ENCODE data around the gene CDC42SE2.

The CDC42SE2 gene

DNA sequence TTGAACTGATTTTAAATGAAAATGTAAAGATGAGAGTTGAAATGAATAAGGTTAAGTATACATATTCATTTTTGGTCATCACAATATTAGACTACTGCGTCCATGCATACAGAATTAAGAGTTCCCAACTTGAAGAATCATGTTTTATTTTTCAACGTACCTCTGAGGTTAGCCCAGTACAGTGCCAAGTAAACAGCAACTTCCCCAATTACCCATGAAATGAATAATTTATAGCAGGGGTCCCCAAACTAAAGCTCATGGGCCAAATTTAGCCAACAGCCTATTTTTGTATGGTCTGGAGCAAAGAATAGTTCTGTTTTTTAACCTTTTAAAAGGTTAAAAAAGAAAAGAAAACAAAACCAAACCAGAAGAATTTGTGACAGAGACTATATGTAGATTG lies 167.9 kb downstream of the CDC42SE2 start:
- Histone ChIP-seq H3K36me3 (ENCODE audit: control insufficient read depth in 5 of 5, insufficient read depth in 5 of 5, low read length in 5 of 5) (peaks cover 15 to 56% (median 29%) of the 10 kb centered on the region in 5 donors), H3K4me3 (ENCODE audit: low read depth in 1 of 5, low read length in 5 of 5) (no peak overlapping the region)

DNA sequence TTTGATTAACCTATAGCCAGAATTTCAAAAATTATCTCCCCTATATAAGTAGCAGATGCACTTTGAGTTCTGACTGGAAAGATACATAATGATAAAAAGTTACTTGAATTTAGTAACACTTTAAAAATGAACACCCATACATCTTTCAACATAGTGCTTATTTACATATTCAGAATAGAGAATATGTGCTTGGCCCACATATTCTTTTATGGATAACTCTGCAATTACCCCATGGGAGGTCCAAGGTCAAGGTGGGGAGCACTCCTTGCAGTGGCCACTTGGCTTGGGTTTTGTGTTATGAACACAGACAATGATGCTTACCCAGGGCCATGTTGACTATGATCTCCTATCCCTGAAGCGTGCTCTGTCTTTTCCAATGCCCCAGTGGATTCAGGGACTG lies 169.3 kb downstream of the CDC42SE2 start:
- peaks cover 19 to 58% (median 31%) of the 10 kb centered on the region in 5 donors for H3K36me3 ChIP-seq (ENCODE audit: control insufficient read depth in 5 of 5, insufficient read depth in 5 of 5, low read length in 5 of 5)
- no peak overlapping the region for H3K4me3 ChIP-seq (ENCODE audit: low read depth in 1 of 5, low read length in 5 of 5)
- no peak overlapping the region for H3K27ac ChIP-seq (ENCODE audit: low read depth, low read length)

More for the DNA sequence above, 167.9 kb downstream of the CDC42SE2 start:
- Histone ChIP-seq H3K9me3 (ENCODE audit: control insufficient read depth in 5 of 5, low read length in 5 of 5) (no peaks in the 10 kb centered on the region), H3K4me1 (ENCODE audit: control insufficient read depth in 5 of 5, insufficient read depth in 5 of 5, low read length in 5 of 5) (no peaks in the 10 kb centered on the region), H3K9ac (ENCODE audit: low read length in 5 of 5) (no peak overlapping the region), H3K27ac (ENCODE audit: low read depth, low read length) (no peak overlapping the region), H3K27me3 (ENCODE audit: control insufficient read depth in 5 of 5, insufficient read depth in 4 of 5, low read length in 5 of 5) (no peaks in the 10 kb centered on the region)

DNA sequence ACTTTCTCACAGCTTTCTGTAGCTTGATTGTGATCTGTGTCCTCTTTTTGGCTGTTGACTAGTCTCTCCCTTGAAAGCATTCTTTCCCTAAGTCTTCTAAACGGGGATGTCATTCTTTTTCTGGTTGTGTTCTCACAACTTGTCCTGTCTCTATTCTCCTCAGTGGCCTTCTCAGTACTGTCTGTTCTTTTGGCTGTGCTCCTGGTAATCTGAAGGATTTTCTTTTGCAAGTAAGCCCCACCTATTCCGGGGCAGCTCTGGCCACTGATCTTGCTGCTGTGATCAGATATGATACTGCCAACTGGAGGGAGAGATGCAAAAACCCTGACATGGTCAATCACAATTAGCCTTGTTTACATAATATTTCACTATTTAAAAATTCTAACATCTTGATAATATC lies 172.2 kb downstream of the CDC42SE2 start:
- no peaks in the 10 kb centered on the region for H3K27me3 ChIP-seq (ENCODE audit: control insufficient read depth in 5 of 5, insufficient read depth in 4 of 5, low read length in 5 of 5)
- H3K9ac ChIP-seq (ENCODE audit: low read length in 5 of 5): no peak overlapping the region
- no peak overlapping the region for H3K27ac ChIP-seq (ENCODE audit: low read depth, low read length)
- H3K9me3 ChIP-seq (ENCODE audit: control insufficient read depth in 5 of 5, low read length in 5 of 5): no peaks in the 10 kb centered on the region
- H3K4me1 ChIP-seq (ENCODE audit: control insufficient read depth in 5 of 5, insufficient read depth in 5 of 5, low read length in 5 of 5): peaks cover 0 to 5% (median 0%) of the 10 kb centered on the region in 5 donors
- no peak overlapping the region for H3K4me3 ChIP-seq (ENCODE audit: low read depth in 1 of 5, low read length in 5 of 5)
- H3K36me3 ChIP-seq (ENCODE audit: control insufficient read depth in 5 of 5, insufficient read depth in 5 of 5, low read length in 5 of 5): peaks cover 20 to 65% (median 40%) of the 10 kb centered on the region in 5 donors

More for the DNA sequence above, 169.3 kb downstream of the CDC42SE2 start:
- no peak overlapping the region for H3K9ac ChIP-seq (ENCODE audit: low read length in 5 of 5)
- no peaks in the 10 kb centered on the region for H3K9me3 ChIP-seq (ENCODE audit: control insufficient read depth in 5 of 5, low read length in 5 of 5)
- H3K4me1 ChIP-seq (ENCODE audit: control insufficient read depth in 5 of 5, insufficient read depth in 5 of 5, low read length in 5 of 5): no peaks in the 10 kb centered on the region
- no peaks in the 10 kb centered on the region for H3K27me3 ChIP-seq (ENCODE audit: control insufficient read depth in 5 of 5, insufficient read depth in 4 of 5, low read length in 5 of 5)

DNA sequence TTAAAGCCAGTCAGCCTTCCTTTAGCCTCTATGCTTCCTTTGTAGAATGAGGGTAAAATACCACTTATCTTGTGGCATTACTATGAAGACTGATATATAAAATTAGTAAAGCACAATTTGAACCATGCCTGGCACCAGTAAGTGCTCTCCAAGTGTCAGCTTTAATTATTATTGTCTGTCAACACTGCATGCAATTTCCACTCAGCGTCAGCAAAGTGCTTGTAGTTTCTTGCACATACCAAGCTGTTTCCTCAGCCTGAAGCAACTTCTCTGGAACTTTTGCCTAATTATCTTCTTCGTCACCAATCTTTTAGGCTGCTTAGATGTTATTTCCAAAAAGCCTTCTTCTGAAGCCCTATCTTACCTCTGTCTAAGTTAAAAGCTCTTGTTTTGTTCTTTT lies 177.3 kb downstream of the CDC42SE2 start:
- H3K36me3 ChIP-seq (ENCODE audit: control insufficient read depth in 5 of 5, insufficient read depth in 5 of 5, low read length in 5 of 5): peaks cover 37 to 72% (median 41%) of the 10 kb centered on the region in 5 donors

More for the DNA sequence above, 177.3 kb downstream of the CDC42SE2 start:
- Histone ChIP-seq H3K9me3 (ENCODE audit: control insufficient read depth in 5 of 5, low read length in 5 of 5) (no peaks in the 10 kb centered on the region), H3K4me3 (ENCODE audit: low read depth in 1 of 5, low read length in 5 of 5) (no peak overlapping the region), H3K4me1 (ENCODE audit: control insufficient read depth in 5 of 5, insufficient read depth in 5 of 5, low read length in 5 of 5) (peaks cover 0 to 9% (median 0%) of the 10 kb centered on the region in 5 donors), H3K27ac (ENCODE audit: low read depth, low read length) (no peak overlapping the region), H3K9ac (ENCODE audit: low read length in 5 of 5) (no peak overlapping the region), H3K27me3 (ENCODE audit: control insufficient read depth in 5 of 5, insufficient read depth in 4 of 5, low read length in 5 of 5) (no peaks in the 10 kb centered on the region)

Measured in subcutaneous abdominal adipose tissue (tissue), 5 donors.